Peyer's patch (tissue), 4 donors: ENCODE data around the gene CIART. TPM values are rescaled to one million over a fixed set of nuclear protein-coding genes. Genes with fewer than 3 reads are reported as not detected.

Source experiments
- DNase-seq, 3 donors: peaks; one replicate each; pipeline ENCODE4 v3.0.0-alpha.2; 2017 to 2019
- H3K27ac ChIP-seq, 4 donors: fragments of 200-600 bp; sonication (generic); one replicate each; pipeline ENCODE4 v1.5.1; 2016 to 2019
- H3K27me3 ChIP-seq, 2 donors: fragments of 200-600 bp; sonication (generic); one replicate each; pipeline ENCODE4 v1.5.1; 2019
- H3K36me3 ChIP-seq, 3 donors: fragments of 200-600 bp; sonication (generic); one replicate each; pipeline ENCODE4 v1.5.1; 2016 to 2019
- H3K4me1 ChIP-seq, 4 donors: fragments of 200-600 bp; sonication (generic); one replicate each; pipeline ENCODE4 v1.5.1; 2016 to 2019
- H3K4me3 ChIP-seq, 4 donors: fragments of 200-600 bp; sonication (generic); 1 replicate in 3 of 4; 2 replicates in 1 of 4; pipeline ENCODE4 v1.5.1; 2016 to 2019; ENCODE audit warnings: mild to moderate bottlenecking in 1 of 4
- H3K9me3 ChIP-seq, 4 donors: fragments of 200-600 bp; sonication (generic); one replicate each; pipeline ENCODE4 v1.5.1; 2016 to 2019; ENCODE audit warnings: mild to moderate bottlenecking in 1 of 4
- POLR2A ChIP-seq, 2 donors: fragments of 450-650 bp; IDR thresholded peaks; one replicate each; pipeline ENCODE4 v1.5.1; 2017; ENCODE audit warnings: antibody characterized with exemption in 2 of 2, mild to moderate bottlenecking in 2 of 2, moderate library complexity in 2 of 2
- total RNA-seq, 4 donors: library from RNA; depleted of rRNA; stranded (reverse); fragments of >200 nt; gene quantifications; one replicate each; pipeline ENCODE4 v1.1.0, GENCODE V29; 2016
- TF ChIP-seq, protein P1 (sequence below), 6 experiments: fragments of 450-650 bp in 4 of 6; fragments of 200-600 bp in 2 of 6; sonication (generic) in 1 of 6; IDR thresholded peaks; one replicate each; pipeline ENCODE4 v1.5.1; 2017 to 2019; ENCODE audit warnings: antibody characterized with exemption in 6 of 6, mild to moderate bottlenecking in 3 of 6, moderate library complexity in 1 of 6

Gene CIART
- total RNA-seq, 4 donors from 2014 or later: 1.7 to 5.7 (median 5.1) TPM

- Histone ChIP-seq H3K4me1 (peaks cover 0 to 26% (median 10%) of the 10 kb centered on the region in 4 donors), H3K27ac (peak overlapping the region; percentile 90 to 95 (median 92)), H3K27me3 (no peaks in the 10 kb centered on the region), H3K9me3 (no peaks in the 10 kb centered on the region), H3K36me3 (peaks cover 0 to 33% (median 0%) of the 10 kb centered on the region in 3 donors), H3K4me3 (peak overlapping the region; percentile 81 to 97 (median 87))
- TF ChIP-seq POLR2A (IDR thresholded peaks at IDR 0.05): no peak
- TF ChIP-seq, protein P1, sequence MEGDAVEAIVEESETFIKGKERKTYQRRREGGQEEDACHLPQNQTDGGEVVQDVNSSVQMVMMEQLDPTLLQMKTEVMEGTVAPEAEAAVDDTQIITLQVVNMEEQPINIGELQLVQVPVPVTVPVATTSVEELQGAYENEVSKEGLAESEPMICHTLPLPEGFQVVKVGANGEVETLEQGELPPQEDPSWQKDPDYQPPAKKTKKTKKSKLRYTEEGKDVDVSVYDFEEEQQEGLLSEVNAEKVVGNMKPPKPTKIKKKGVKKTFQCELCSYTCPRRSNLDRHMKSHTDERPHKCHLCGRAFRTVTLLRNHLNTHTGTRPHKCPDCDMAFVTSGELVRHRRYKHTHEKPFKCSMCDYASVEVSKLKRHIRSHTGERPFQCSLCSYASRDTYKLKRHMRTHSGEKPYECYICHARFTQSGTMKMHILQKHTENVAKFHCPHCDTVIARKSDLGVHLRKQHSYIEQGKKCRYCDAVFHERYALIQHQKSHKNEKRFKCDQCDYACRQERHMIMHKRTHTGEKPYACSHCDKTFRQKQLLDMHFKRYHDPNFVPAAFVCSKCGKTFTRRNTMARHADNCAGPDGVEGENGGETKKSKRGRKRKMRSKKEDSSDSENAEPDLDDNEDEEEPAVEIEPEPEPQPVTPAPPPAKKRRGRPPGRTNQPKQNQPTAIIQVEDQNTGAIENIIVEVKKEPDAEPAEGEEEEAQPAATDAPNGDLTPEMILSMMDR (IDR thresholded peaks at IDR 0.05): no peak
- DNase-seq: peak; percentile 24 to 65 (median 57)
Measured at GRCh38 chr1:150268340-150268704, 14.0 kb upstream of the CIART start.

- H3K27me3 ChIP-seq: no peaks in the 10 kb centered on the region
- peak within 1 kb of the TSS; percentile 81 to 97 (median 87) for H3K4me3 ChIP-seq
- H3K27ac ChIP-seq: peak within 1 kb of the TSS; percentile 90 to 95 (median 92)
- peaks cover 0 to 33% (median 0%) of the 10 kb centered on the region in 3 donors for H3K36me3 ChIP-seq
- peak; percentile 95 to 98 (median 95) for DNase-seq
- TF ChIP-seq POLR2A (IDR thresholded peaks at IDR 0.05): peak; percentile 48 to 70
- TF ChIP-seq, protein P1 (IDR thresholded peaks at IDR 0.05): no peak
- no peaks in the 10 kb centered on the region for H3K9me3 ChIP-seq
- peaks cover 0 to 26% (median 10%) of the 10 kb centered on the region in 4 donors for H3K4me1 ChIP-seq
Measured at GRCh38 chr1:150268705-150269403, 13.5 kb upstream of the CIART start, which contains the start of gene APH1A. TSS of gene APH1A (minus strand) at chr1:150269016. CDS start at chr1:150268810, 206 bp downstream.

DNA sequence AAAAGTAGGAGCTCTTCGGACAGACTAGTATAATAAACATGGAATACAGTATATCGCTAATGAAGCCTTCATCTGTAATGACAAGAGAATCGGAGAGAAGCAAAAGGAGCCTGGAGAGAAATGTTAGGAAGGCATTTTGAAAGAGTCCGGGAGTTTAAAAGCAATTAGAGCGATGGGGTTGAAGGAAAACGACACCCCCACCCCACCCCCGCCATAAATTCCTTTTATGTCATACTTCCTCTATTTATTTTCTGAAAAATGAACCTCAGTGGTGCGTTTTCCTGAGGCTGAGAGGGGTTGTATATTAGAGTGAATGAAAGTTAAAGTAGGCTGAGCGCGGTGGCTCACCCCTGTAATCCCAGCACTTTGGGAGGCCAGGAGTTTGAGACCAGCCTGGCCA is 12.9 kb upstream of the CIART start:
- Histone ChIP-seq H3K9me3 (no peaks in the 10 kb centered on the region), H3K4me3 (peak overlapping the region; percentile 81 to 97 (median 87)), H3K27me3 (no peaks in the 10 kb centered on the region), H3K4me1 (peaks cover 0 to 26% (median 10%) of the 10 kb centered on the region in 4 donors), H3K27ac (peak overlapping the region; percentile 90 to 95 (median 92)), H3K36me3 (peaks cover 0 to 28% (median 0%) of the 10 kb centered on the region in 3 donors)
- no peak for DNase-seq
- TF ChIP-seq POLR2A (IDR thresholded peaks at IDR 0.05): no peak
- TF ChIP-seq, protein P1 (IDR thresholded peaks at IDR 0.05): no peak

DNA sequence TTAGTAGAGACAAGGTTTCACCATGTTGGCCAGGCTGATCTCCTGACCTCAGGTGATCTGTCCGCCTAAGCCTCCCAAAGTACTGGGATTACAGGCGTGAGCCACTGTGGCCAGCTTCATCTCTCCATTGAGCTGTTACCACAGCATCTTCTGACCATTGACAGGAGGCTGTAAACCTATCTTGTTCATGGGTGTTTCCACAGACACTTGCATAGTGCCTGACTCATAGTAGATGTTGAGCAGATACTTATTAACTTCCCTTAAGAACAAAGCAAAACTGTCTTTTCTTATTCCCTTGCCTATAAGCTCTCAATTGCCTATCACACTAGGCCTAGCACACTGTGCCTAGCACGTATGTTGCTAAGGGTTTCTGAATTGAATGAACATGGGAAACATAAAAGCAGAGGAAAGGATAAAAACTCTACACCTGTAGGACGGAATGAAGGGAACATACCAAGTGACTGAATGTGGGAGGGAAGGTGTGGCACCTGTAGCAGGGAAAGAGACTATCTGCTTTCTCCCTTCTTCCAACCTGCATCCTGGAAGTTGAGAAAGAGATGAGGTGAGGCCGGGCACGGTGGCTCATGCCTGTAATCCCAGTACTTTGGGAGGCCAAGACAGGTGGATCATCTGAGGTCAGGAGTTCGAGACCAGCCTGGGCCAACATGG is 10.9 kb upstream of the CIART start:
- peaks cover 0 to 26% (median 10%) of the 10 kb centered on the region in 4 donors for H3K4me1 ChIP-seq
- H3K27me3 ChIP-seq: no peaks in the 10 kb centered on the region
- H3K4me3 ChIP-seq: no peak overlapping the region
- peak overlapping the region in 1 of 4 donors; percentile 26 for H3K27ac ChIP-seq
- H3K9me3 ChIP-seq: no peaks in the 10 kb centered on the region
- H3K36me3 ChIP-seq: peaks cover 0 to 11% (median 0%) of the 10 kb centered on the region in 3 donors
- DNase-seq: no peak
- no peak for TF ChIP-seq POLR2A (IDR thresholded peaks at IDR 0.05)
- TF ChIP-seq, protein P1 (IDR thresholded peaks at IDR 0.05): no peak

GRCh38 chr1:150273311-150273710 is 9.0 kb upstream of the CIART start:
- Histone ChIP-seq H3K27ac (peak overlapping the region in 2 of 4 donors; percentile 6 to 14), H3K4me3 (no peak overlapping the region)

More at GRCh38 chr1:150273311-150273710, 9.0 kb upstream of the CIART start:
- no peaks in the 10 kb centered on the region for H3K27me3 ChIP-seq
- DNase-seq: no peak
- H3K4me1 ChIP-seq: peaks cover 0 to 11% (median 2%) of the 10 kb centered on the region in 4 donors
- no peaks in the 10 kb centered on the region for H3K9me3 ChIP-seq
- H3K36me3 ChIP-seq: no peaks in the 10 kb centered on the region
- TF ChIP-seq POLR2A (IDR thresholded peaks at IDR 0.05): no peak
- TF ChIP-seq, protein P1 (IDR thresholded peaks at IDR 0.05): no peak
